Islet of Langerhans (tissue), 1 donor: ENCODE results near the gene CHRM1.
"Not testable (repeated sequence)": the region's sequence is repeated elsewhere in the genome, so short reads cannot be mapped to it uniquely, and the experiment has no call there.

Source experiments
- FAIRE-seq: peaks from one replicate; lab custom pipeline; 2011; peaks lifted over from hg19 to GRCh38; lab: Jason Lieb, UNC

Gene CHRM1, protein sequence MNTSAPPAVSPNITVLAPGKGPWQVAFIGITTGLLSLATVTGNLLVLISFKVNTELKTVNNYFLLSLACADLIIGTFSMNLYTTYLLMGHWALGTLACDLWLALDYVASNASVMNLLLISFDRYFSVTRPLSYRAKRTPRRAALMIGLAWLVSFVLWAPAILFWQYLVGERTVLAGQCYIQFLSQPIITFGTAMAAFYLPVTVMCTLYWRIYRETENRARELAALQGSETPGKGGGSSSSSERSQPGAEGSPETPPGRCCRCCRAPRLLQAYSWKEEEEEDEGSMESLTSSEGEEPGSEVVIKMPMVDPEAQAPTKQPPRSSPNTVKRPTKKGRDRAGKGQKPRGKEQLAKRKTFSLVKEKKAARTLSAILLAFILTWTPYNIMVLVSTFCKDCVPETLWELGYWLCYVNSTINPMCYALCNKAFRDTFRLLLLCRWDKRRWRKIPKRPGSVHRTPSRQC

DNA sequence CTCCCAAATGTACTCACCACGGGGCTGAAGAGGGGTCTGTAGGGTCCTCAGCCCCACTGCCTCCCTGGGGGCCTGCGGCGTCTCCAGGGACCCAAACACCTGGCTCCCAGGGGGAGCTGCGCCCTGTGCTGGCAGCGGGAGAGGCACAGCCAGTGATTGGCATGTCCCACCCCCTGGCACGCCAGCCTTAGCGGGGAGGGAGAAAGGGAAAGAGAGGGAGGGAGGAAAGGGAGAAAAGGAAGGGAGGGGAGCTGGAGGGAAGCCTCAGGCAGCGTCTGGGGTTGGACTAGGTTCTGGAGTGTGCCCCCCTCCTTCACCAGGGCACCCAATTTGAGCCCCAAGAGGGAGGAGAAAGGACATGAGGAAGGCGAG, at the start of gene CHRM1:
TSS of gene CHRM1 (minus strand) at position 163 of the 372 bp plus-strand sequence. CDS start 10,263 bp downstream, outside the sequence.
- no peak for FAIRE-seq

DNA sequence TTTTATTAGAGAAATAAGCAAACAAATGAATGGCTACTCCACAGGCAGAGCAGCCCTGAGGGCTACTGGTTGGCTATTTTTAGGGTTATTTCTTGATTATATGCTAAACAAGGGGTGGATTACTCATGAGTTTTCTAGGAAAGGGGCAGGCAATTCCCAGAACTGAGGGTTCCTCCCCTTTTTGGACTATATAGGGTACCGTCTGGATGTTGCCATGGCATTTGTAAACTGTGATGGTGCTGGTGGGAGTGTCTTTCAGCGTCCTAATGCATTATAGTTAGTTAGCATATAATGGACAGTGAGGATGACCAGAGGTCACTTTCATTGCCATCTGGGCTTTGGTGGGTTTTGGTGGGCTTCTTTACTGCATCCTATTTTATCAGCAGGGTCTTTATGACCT, 44.4 kb upstream of the CHRM1 start:
- no peak for FAIRE-seq

- no peak for FAIRE-seq
These were observed 41.2 kb upstream of the CHRM1 start for GRCh38 chr11:62962391-62962790.

DNA sequence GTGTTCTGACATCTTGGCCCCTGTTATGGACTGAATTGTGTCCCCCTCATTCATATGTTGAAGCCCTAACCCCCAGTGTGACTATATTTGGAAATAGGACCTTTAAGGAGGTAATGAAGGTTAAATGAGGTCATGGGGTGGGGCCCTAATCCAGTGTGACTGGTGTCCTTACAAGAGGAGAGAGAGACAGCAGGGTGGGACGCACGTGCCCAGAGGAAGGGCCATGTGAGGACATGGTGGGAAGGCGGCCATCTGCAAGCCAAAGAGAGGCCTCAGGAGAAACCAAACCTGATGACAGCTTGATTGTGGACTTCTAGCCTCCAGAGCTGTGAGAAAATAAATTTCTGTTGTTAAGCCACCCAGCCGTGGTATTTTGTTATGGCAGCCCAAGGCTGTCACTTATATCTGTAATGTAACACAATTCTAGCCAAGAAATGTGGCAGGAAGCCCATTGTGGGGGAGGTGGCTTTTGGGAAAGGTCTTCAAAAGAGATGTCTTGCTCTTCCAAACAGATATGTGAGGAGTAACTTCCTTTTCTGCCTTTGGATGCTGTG, 39.9 kb upstream of the CHRM1 start:
- no peak for FAIRE-seq

DNA sequence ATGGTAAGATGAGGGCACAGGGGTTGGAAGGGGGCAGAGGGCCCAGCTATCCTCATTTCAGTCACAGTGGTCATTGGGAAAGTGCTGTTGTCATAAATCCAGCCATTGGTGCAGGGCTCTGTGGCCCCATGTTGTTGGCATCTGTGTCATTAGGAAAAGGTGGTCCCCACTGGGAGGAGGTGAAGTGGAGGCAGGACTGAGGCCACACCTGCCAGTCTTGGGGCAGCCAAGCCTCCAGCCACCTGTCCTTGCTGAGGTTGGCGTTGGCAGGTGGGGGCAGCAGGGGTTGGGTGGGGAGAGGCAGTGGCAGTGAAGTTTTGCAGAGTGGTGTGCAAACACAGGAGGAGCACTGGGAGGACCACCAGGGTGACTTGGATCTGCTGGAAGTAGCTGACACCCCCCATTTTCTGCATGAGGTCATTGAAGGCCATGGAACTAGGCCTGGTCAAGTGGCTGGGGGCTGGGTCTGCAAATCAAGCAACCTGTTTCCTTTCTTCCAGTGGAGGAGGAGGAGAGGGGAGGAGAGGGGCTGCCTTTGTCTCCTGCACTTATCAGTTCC, 38.3 kb upstream of the CHRM1 start:
- FAIRE-seq, result no peak

DNA sequence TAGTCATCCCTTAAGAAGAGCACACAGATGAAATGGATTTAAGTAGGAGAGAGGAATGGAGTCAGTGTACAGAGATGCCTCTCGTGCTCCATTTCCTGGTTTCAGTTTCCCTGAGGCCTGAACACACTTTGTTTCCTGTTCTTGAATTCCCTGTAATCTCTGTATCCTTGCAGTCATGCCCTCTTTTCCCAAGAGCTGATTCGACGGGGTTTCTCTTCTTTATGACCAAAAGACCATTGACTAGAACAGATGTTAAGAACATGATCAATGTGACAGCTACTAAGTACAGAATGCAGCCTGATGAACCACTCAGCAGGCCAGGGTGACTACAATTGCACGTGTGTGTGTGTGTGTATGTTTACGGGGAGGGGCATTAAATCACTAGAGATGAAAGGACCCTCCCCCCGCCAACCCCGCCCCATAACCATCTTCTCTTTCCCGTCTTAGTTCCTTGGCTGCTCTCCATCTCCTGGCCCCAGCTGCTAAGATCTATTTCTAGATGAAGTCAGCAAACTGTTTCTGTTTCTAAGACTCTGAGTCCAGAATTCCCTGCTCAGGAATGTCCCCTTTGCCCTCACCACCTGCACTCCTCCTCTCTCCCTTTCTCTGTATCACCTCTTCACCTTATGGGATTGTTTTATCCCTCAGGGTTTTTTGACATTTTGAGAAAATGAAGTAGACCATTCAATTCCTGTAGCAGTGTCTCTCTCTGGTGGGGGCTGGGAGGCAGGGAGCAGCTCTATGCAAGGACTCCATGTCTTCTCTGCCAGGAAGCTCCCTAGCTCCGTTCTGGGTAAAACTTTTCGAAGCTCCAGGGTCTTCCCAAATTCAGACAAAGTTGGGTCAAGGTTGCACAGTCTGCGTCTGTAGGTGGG, 37.6 kb upstream of the CHRM1 start:
- FAIRE-seq, result no peak

DNA sequence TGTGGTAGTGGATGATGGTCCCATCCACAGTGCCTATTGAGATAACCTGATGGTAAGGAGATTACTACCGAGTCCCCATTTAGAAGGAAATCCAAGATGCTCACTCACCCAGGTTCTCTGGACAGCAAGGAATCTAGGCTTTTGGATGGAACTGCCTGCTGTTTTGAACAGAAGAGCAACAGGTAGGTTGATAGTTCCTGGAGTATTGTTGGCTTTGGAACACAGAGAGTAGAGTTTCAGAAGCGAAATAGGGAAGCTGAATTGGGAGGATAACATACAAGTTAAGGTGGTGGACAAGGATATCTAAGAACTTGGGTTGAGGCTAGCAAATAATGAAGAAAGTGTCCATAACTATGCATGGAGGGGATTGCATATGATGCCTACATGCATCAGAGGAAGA, 36.0 kb upstream of the CHRM1 start:
- FAIRE-seq, result no peak

DNA sequence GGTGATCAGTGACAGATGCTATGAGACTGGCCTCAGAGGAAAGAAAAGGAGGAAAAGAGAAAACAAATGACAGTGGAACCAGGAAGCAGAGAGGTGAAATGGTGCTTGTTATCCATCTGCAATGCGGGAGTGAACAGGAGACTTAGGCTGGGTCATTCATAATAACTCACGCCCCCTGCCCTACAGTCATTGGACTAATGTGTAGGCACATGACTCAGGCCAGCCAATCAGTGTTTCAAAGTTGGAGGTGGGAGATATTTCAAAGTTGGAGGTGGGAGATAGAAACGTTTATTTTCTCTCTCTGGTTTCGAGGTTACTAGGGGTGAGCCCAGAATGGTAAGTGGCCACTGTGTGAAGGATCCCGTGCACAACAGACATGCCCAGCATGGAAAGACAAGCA, 33.3 kb upstream of the CHRM1 start:
- no peak for FAIRE-seq

DNA sequence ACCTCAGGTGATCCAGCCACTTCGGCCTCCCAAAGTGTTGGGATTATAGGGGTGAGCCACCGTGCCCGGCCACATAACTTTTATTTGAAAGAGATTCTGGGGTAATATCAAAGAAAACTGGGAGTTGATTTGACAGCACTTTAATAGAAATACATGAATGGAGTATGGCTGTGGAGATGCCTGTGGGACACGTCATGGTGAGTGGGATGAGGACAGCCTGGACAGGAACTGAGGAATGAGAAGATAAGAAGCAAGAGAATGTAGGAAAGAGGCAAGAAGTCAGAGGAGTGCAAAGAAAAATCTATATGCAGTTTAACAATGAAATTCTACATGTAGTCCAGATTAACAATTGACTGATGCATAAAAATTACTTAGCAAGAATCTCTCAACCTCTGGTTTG, 32.6 kb upstream of the CHRM1 start:
- no peak for FAIRE-seq

DNA sequence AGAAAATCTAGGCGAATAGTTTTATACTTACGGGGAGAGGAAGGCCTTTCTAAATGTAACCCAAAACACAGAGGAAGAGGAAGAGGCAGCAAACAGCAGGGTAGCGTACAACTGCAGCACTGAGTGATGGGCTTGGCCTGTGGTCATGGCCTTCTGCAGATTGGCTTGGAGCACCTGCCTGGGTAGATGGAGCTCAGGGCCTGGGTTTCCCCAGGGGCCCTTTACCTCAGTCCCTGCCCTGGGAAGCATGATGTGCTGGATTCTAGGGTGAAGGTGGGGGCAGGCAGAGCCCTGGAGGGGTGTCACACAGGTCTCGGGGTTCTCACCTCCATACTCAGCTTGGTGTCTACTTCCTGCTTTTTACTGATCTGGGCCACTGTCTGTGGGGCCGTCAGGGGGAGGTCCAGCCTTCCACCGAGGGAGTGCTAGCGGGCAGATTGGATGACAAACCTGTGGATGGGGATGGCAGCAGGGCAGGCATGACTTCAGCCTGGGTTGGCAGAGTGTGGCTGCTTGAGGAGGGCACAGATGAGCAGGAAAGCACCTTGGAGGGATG, 27.7 kb upstream of the CHRM1 start:
- FAIRE-seq, result no peak

DNA sequence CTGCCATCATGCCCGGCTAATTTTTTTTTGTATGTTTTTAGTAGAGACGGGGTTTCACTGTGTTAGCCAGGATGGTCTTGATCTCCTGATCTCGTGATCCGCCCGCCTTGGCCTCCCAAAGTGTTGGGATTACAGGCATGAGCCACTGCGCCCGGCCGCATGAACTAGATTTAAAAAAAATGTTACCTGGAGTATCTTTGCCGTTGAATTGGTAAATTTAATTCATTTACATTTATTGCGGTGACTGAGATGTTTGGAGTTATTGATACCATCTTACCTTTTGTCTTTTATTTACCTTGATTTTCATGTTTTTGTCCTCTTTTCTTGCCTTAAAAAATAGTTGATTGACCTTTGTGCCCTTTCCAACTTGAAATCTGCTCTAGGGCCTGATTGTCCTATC, 24.4 kb upstream of the CHRM1 start:
- FAIRE-seq, result not testable (repeated sequence)

- FAIRE-seq, result not testable (repeated sequence)
These were observed 16.4 kb upstream of the CHRM1 start for GRCh38 chr11:62937528-62937927.

DNA sequence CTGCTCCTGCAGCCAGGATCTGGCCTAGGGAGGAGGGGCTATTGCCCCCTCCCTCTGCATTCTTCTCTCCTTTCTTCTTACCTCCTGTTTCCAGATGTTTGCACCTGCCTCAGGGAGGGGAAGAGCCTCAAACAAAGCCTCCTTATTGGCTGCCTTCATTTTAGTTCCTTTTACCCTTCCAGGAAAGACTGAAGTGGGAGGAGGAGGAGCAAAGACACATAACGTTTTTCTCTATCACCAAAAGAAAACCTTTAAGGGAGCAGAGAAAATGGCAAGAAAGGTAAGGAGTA, 13.3 kb upstream of the CHRM1 start:
- no peak for FAIRE-seq

- FAIRE-seq, result no peak
These were observed 12.8 kb upstream of the CHRM1 start for GRCh38 chr11:62933750-62934495.

DNA sequence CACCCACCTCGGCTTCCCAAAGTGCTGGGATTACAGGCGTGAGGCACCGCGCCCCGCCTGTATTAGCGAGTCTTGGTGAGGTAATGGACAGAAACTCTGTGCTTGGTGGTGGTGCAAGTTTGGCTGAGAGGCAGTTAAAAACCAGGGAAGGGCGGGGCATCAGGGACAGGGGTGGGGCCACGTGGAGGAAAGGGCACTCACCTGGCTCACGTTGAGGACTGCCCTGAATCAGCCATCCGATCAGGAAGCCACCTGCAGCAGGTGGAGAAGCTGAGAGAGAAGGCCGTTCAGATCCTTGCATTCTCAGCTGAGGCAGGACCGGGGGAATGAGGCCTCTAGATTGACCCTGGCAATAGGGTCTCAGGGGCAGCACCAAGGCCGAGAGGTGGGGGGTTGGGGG, 12.1 kb upstream of the CHRM1 start:
- no peak for FAIRE-seq

- no peak for FAIRE-seq
These were observed 10.5 kb upstream of the CHRM1 start for GRCh38 chr11:62931499-62932278.

DNA sequence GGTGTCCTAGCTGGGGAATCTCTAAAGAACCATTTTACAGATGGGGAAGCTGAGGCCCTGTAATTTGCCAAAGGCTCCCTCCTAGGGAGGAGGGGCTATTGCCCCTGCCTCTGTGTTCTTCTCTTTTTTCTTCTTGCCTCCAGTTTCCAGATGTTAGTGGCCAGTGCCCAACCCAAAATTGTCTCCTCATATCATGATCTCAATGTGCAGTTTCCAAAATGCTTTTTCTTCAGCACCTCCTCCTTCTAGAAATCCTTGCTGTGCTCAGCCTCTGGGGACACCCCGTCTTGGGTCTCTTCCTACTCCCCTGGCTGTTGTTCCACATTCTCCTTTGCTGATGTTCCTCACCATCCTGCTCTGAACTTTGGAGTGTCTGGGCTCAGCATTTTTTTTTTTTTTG, 9.5 kb upstream of the CHRM1 start:
- no peak for FAIRE-seq

- no peak for FAIRE-seq
These were observed 9.0 kb upstream of the CHRM1 start for GRCh38 chr11:62930157-62930556.

DNA sequence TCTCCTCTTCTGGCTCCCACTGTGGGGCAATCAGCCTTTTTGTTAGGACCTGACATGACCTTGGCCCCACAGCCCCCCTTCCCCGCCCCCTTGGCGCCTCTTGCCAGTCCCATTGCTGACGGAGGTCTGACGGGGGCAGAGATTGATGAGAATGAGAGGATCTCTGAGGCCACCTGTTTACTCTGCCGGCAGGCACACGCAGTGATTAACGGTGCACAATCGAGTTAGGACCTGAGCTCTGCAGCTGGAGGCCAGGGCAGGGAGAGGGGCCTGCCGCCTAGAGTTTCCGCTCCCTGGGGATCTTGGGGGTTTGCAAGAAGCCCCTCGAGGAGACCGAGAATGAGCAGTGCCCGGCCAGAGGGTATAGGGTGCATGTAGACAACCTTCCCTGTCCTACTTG, 6.8 kb upstream of the CHRM1 start:
- no peak for FAIRE-seq

DNA sequence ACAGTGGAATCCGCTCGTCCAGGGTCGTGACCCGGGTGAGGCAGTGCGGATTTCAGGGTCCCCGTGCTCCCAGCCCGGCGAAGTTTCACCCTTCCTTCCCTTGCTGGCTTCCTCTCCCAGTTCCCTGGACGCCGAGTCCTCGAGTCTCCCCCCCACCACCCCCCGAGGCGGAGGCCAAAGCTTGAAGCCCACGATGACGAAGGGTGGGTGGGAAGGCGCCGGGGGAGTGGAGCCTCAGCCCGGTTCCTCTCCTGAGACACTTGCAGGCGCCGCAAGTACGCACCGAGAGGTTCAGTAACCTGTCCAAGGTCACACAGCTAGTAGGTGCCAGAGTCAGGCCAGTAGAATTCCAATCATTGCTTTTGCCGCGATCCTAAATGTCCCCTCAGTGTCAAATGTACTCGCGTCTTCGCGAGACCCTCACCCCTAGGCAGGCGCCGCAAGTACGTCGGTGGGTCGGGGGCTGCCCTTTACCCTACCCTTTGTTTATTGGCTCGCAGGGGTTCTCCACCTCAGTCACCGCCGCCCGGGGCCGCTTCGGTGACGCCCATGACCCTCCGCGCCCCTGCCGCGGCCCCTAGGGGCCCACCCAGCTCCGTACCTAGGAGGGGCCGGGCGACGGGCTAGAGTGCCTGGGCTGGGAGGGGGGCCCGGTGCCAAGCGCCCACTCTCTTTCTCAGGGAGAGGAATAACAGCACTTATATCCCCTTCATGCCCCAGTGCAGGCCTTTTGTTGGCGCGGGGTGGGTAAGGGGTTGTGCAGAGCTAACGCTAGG, 5.7 kb upstream of the CHRM1 start:
- FAIRE-seq, result no peak
